ENCODE data around the gene SLC7A5. TPM values are rescaled to one million over a fixed set of nuclear protein-coding genes. Genes with fewer than 3 reads are reported as not detected.

SLC7A5 gene
- total and polyA plus RNA-seq, 2 of the 13 experiments (the other 11 are each of a cell fraction or from before 2014, with no cell fraction given): 79.6 to 155 TPM

- TF ChIP-seq HIC2 (CRISPR knock-in tag; IDR thresholded peaks at IDR 0.05; ENCODE audit: low read depth) (0 out of 2 replicates have a peak, but pooled peaks have one; percentile 27), ZNF33A (CRISPR knock-in tag; IDR thresholded peaks at IDR 0.05; ENCODE audit: borderline replicate concordance) (no peak), PAF1 (CRISPR knock-in tag; IDR thresholded peaks at IDR 0.05) (no peak), ZNF747 (CRISPR knock-in tag; IDR thresholded peaks at IDR 0.05; ENCODE audit: borderline replicate concordance) (peak; percentile 74; the same call in 1 of the 2 replicates), ZNF317 (CRISPR knock-in tag; IDR thresholded peaks at IDR 0.05) (no peak), ZNF280B (CRISPR knock-in tag; IDR thresholded peaks at IDR 0.05; ENCODE audit: borderline replicate concordance) (peak; percentile 47; the same call in 1 of the 2 replicates), RARG (CRISPR knock-in tag; IDR thresholded peaks at IDR 0.05; ENCODE audit: low read depth) (no peak), NRL (CRISPR knock-in tag; IDR thresholded peaks at IDR 0.05; ENCODE audit: borderline replicate concordance) (peak; percentile 43; the same call in 1 of the 2 replicates), ZSCAN31 (CRISPR knock-in tag; IDR thresholded peaks at IDR 0.05; ENCODE audit: low read depth) (0 out of 2 replicates have a peak, but pooled peaks have one; percentile 48)
These were observed 27.7 kb downstream of the SLC7A5 start (continued) for GRCh38 chr16:87841340-87842208.
